Left lung (tissue), 10 donors: ENCODE measurements around the gene RBM42. TPM values are rescaled to one million over a fixed set of nuclear protein-coding genes. Genes with fewer than 3 reads are reported as not detected.

ENCODE experiments used
- ATAC-seq: fragments of 200-7000 bp; cut with Tn5 transposase; one replicate; pipeline ENCODE4 v1.9.1; 2020; ENCODE audit warnings: moderate library complexity
- DNase-seq, 4 donors: peaks; one replicate each; pipeline ENCODE4 v3.0.0-alpha.2; 2013 to 2020
- H3K27ac ChIP-seq, 2 donors: fragments of 200-600 bp; sonication (generic) in 1 of 2; one replicate each; pipeline versions ENCODE4 v1.5.0 to v1.8.0; 2020 to 2021
- H3K27me3 ChIP-seq, 2 donors: fragments of 200-600 bp; sonication (generic) in 1 of 2; one replicate each; pipeline versions ENCODE4 v1.5.0 to v1.8.0; 2020 to 2021
- H3K36me3 ChIP-seq, 2 donors: fragments of 200-600 bp; sonication (generic) in 1 of 2; one replicate each; pipeline versions ENCODE4 v1.5.0 to v1.8.0; 2020 to 2021
- H3K4me1 ChIP-seq, 2 donors: fragments of 200-600 bp; one replicate each; pipeline ENCODE4 v1.8.0; 2021
- H3K4me3 ChIP-seq, 2 donors: fragments of 200-600 bp; sonication (generic) in 1 of 2; one replicate each; pipeline versions ENCODE4 v1.5.0 to v1.8.0; 2020 to 2021; ENCODE audit warnings: mild to moderate bottlenecking in 1 of 2
- H3K9me3 ChIP-seq, 2 donors: fragments of 200-600 bp; sonication (generic) in 1 of 2; one replicate each; pipeline versions ENCODE4 v1.5.0 to v1.8.0; 2020 to 2021
- CTCF ChIP-seq, 2 donors: fragments of 200-600 bp; sonication (generic) in 1 of 2; IDR thresholded peaks; one replicate each; pipeline versions ENCODE4 v1.5.0 to v1.8.0; 2021; ENCODE audit warnings: antibody characterized with exemption in 2 of 2
- intact Hi-C, 2 donors: fragments of 100-400 bp; cut with DNase I; formaldehyde crosslinking; loops; one replicate each; pipeline versions ENCODE4 v1.11.2 to v1.14.2; 2022
- polyA plus RNA-seq, 6 donors: library from polyadenylated mRNA; unstranded; fragments of 120-200 nt; gene quantifications; one replicate each; pipeline ENCODE4 v1.2.1, GENCODE V29; 2013; ENCODE audit not compliant: insufficient read length in 6 of 6
- total RNA-seq, 2 donors: library from RNA; stranded (reverse); fragmentation: NEBNext Ultra II Directional; extraction: Animal tissue kit (Norgen Biotek cat#: 25700); gene quantifications; one replicate each; pipeline ENCODE4 v1.2.1, GENCODE V29; 2021
- donor health status: DM: no; HTN: yes; CAD: no.
- donor health status: DM: no; HTN: no; CAD: no.

The RBM42 gene
- total and polyA plus RNA-seq, 8 donors: 48.4 to 67.0 (median 61.0) TPM

- Histone ChIP-seq H3K27me3 (no peaks in the 10 kb centered on the region), H3K9me3 (no peaks in the 10 kb centered on the region), H3K27ac (peak overlapping the region; percentile 87 to 91), H3K4me3 (peak overlapping the region; percentile 44 to 73), H3K36me3 (no peaks in the 10 kb centered on the region), H3K4me1 (peaks cover 9 to 51% of the 10 kb centered on the region in 2 donors)
- ATAC-seq (peak; percentile 90), DNase-seq (peak; percentile 87 to 99 (median 97))
- TF ChIP-seq CTCF (IDR thresholded peaks at IDR 0.05): no peak
- intact Hi-C loops: no loop called here
Measured at GRCh38 chr19:35644206-35644986, 15.6 kb downstream of the RBM42 start.

GRCh38 chr19:35644987-35645679 lies 16.3 kb downstream of the RBM42 start:
- intact Hi-C loops: no loop called here

GRCh38 chr19:35645680-35646511 lies 17.1 kb downstream of the RBM42 start:
- Histone ChIP-seq H3K9me3 (no peaks in the 10 kb centered on the region), H3K4me1 (peaks cover 9 to 64% of the 10 kb centered on the region in 2 donors), H3K36me3 (peaks cover 0 to 3% of the 10 kb centered on the region in 2 donors), H3K27me3 (no peaks in the 10 kb centered on the region), H3K4me3 (no peak overlapping the region), H3K27ac (peak overlapping the region; percentile 87 to 91)
- intact Hi-C loops: no loop called here
- no peak for ATAC-seq
- TF ChIP-seq CTCF (IDR thresholded peaks at IDR 0.05): no peak
- peak in 1 of 4 donors; percentile 6 for DNase-seq

More at GRCh38 chr19:35644987-35645679, 16.3 kb downstream of the RBM42 start:
- TF ChIP-seq CTCF (IDR thresholded peaks at IDR 0.05): no peak
- Histone ChIP-seq H3K9me3 (no peaks in the 10 kb centered on the region), H3K4me3 (peak overlapping the region; percentile 44 to 73), H3K27ac (peak overlapping the region; percentile 87 to 91), H3K36me3 (no peaks in the 10 kb centered on the region), H3K27me3 (no peaks in the 10 kb centered on the region), H3K4me1 (peaks cover 9 to 58% of the 10 kb centered on the region in 2 donors)
- DNase-seq (peak; percentile 56 to 94 (median 80)), ATAC-seq (peak; percentile 24)

GRCh38 chr19:35648017-35648961 lies 19.5 kb downstream of the RBM42 start, which contains the start of gene COX6B1:
TSS of gene COX6B1 (plus strand) at chr19:35648323. CDS start at chr19:35651244, 2,921 bp downstream.
- Histone ChIP-seq H3K27me3 (no peaks in the 10 kb centered on the region), H3K9me3 (no peaks in the 10 kb centered on the region), H3K4me3 (peak within 1 kb of the TSS; percentile 75 to 94), H3K4me1 (peaks cover 9 to 43% of the 10 kb centered on the region in 2 donors), H3K36me3 (peaks cover 0 to 27% of the 10 kb centered on the region in 2 donors), H3K27ac (peak within 1 kb of the TSS; percentile 65 to 84)
- DNase-seq (peak; percentile 88 to 96 (median 94)), ATAC-seq (peak; percentile 72)
- intact Hi-C loops: no loop called here
- no peak for TF ChIP-seq CTCF (IDR thresholded peaks at IDR 0.05)
